Fibroblast of villous mesenchyme (primary cell): ENCODE data around the gene MGAT5. TPM values are rescaled to one million over a fixed set of nuclear protein-coding genes. Genes with fewer than 3 reads are reported as not detected.

Experiments used
- DNase-seq: peaks from one replicate; pipeline ENCODE4 v3.0.0-alpha.2; 2010; ENCODE audit warnings: low read depth
- H3K4me3 ChIP-seq: 2 replicates; pipeline ENCODE4 v1.5.1; 2011; ENCODE audit warnings: low read depth, mild to moderate bottlenecking, low read length
- CTCF ChIP-seq: IDR thresholded peaks from 2 replicates; pipeline ENCODE4 v1.5.1; 2012; ENCODE audit warnings: low read depth, mild to moderate bottlenecking, low read length; ENCODE audit not compliant: insufficient read depth
- total RNA-seq: library from RNA; depleted of rRNA; stranded (reverse); fragments of >200 nt; gene quantifications from 2 replicates; pipeline ENCODE4 v1.2.3, GENCODE V29; 2012

The MGAT5 gene
- total RNA-seq, 1 donor, result 109 TPM

GRCh38 chr2:134279417-134279816 is 25.5 kb downstream of the MGAT5 start:
- no peak for TF ChIP-seq CTCF
- H3K4me3 ChIP-seq, result no peak overlapping the region
- DNase-seq, result no peak

GRCh38 chr2:134280231-134280630 is 26.4 kb downstream of the MGAT5 start:
- H3K4me3 ChIP-seq, result no peak overlapping the region
- TF ChIP-seq CTCF, result no peak
- DNase-seq, result no peak

GRCh38 chr2:134280726-134281125 is 26.9 kb downstream of the MGAT5 start:
- no peak overlapping the region for H3K4me3 ChIP-seq

GRCh38 chr2:134281815-134282419 is 28.0 kb downstream of the MGAT5 start:
- DNase-seq, result no peak
- TF ChIP-seq CTCF, result no peak

More at GRCh38 chr2:134280726-134281125, 26.9 kb downstream of the MGAT5 start:
- TF ChIP-seq CTCF, result no peak
- DNase-seq, result no peak

GRCh38 chr2:134282629-134283400 is 28.9 kb downstream of the MGAT5 start:
- DNase-seq, result peak; percentile 20
- H3K4me3 ChIP-seq, result no peak overlapping the region
- TF ChIP-seq CTCF, result no peak

More at GRCh38 chr2:134281815-134282419, 28.0 kb downstream of the MGAT5 start:
- no peak overlapping the region for H3K4me3 ChIP-seq

- no peak for TF ChIP-seq CTCF
- DNase-seq, result peak; percentile 73
- H3K4me3 ChIP-seq, result no peak overlapping the region
Measured at GRCh38 chr2:134283661-134284060, 29.8 kb downstream of the MGAT5 start.
